Endothelial cell of umbilical vein (primary cell): Measurements from ENCODE around the gene TIAM1. TPM values are rescaled to one million over a fixed set of nuclear protein-coding genes. Genes with fewer than 3 reads are reported as not detected.

Experiments
- BruUV-seq: library from RNA; stranded (reverse); fragments of 400-500 nt; replicated peaks from 2 replicates; lab custom pipeline; 2021; lab: Mats Ljungman, UMichigan
- CTCF ChIA-PET: fragments of 300-600, 350-600 bp; sonication (Branson Sonifier 250); formaldehyde crosslinking; loops from one replicate; lab custom pipeline; 2021; ENCODE audit warnings: antibody characterized with exemption, inconsistent platforms; lab: Charles Lee
- POLR2A ChIA-PET: fragments of 300-600, 350-600 bp; sonication (Branson Sonifier 250); formaldehyde crosslinking; loops from one replicate; lab custom pipeline; 2021; ENCODE audit warnings: antibody characterized with exemption, inconsistent platforms; lab: Charles Lee
- DNase-seq: peaks from one replicate; pipeline ENCODE4 v3.0.0-alpha.2; 2011; ENCODE audit warnings: low read depth, low spot score
- FAIRE-seq: peaks from 2 replicates; lab custom pipeline; 2011; peaks lifted over from hg19 to GRCh38; lab: Jason Lieb, UNC
- H2AFZ ChIP-seq: 2 replicates; pipeline ENCODE4 v1.6.0; 2012; ENCODE audit warnings: low read depth, low read length, control low read depth, inconsistent platforms
- H3K27ac ChIP-seq: 2 replicates; pipeline ENCODE4 v1.5.1; 2011; ENCODE audit warnings: low read depth, mild to moderate bottlenecking, control low read depth, low read length, moderate library complexity; ENCODE audit not compliant: insufficient read depth
- H3K27me3 ChIP-seq, 2 experiments: 2 replicates each; pipeline versions ENCODE4 v1.6.0 to v1.6.1; 2011; ENCODE audit warnings: low read length in 2 of 2, mixed read lengths in 1 of 2; ENCODE audit not compliant: control insufficient read depth in 2 of 2, insufficient read depth in 2 of 2
- H3K36me3 ChIP-seq, 2 experiments: 2 replicates in 1 of 2; 3 replicates in 1 of 2; pipeline ENCODE4 v1.5.1; 2011; ENCODE audit warnings: low read length in 2 of 2, mild to moderate bottlenecking in 1 of 2, moderate library complexity in 1 of 2; ENCODE audit not compliant: control insufficient read depth in 2 of 2, insufficient read depth in 2 of 2; ENCODE audit errors: extremely low read depth in 1 of 2
- H3K4me1 ChIP-seq: 3 replicates; pipeline ENCODE4 v1.5.1; 2011; ENCODE audit warnings: mild to moderate bottlenecking, low read length; ENCODE audit not compliant: control insufficient read depth, insufficient read depth; ENCODE audit errors: extremely low read depth
- H3K4me2 ChIP-seq: 2 replicates; pipeline ENCODE4 v1.6.1; 2011; ENCODE audit warnings: low read length, control low read depth, mixed read lengths; ENCODE audit not compliant: insufficient read depth
- H3K4me3 ChIP-seq, 3 experiments: fragments of 200-600 bp in 1 of 3; sonication (generic), shearing (Covaris generic) in 1 of 3; replicated peaks in 1 of 3; 2 replicates each; pipeline ENCODE4 v1.5.1; 2011 to 2016; ENCODE audit warnings: control low read depth in 3 of 3, low read length in 3 of 3, mild to moderate bottlenecking in 2 of 3, inconsistent platforms in 1 of 3, low read depth in 1 of 3, moderate library complexity in 1 of 3; ENCODE audit not compliant: insufficient read depth in 1 of 3
- H3K79me2 ChIP-seq: 2 replicates; pipeline ENCODE4 v1.6.0; 2012; ENCODE audit warnings: low read length, inconsistent platforms; ENCODE audit not compliant: control insufficient read depth, insufficient read depth
- H3K9ac ChIP-seq: replicated peaks from 2 replicates; pipeline ENCODE3; 2011; ENCODE audit warnings: low read length, control low read depth; ENCODE audit not compliant: insufficient read depth; ENCODE audit errors: extremely low read depth
- H3K9me1 ChIP-seq: replicated peaks from 3 replicates; pipeline ENCODE4 v1.6.0; 2011; ENCODE audit warnings: mild to moderate bottlenecking, low read length; ENCODE audit not compliant: control insufficient read depth, insufficient read depth; ENCODE audit errors: extremely low read depth
- H3K9me3 ChIP-seq: replicated peaks from 2 replicates; pipeline ENCODE4 v1.5.1; 2012; ENCODE audit warnings: low read length, inconsistent platforms; ENCODE audit not compliant: control insufficient read depth, insufficient read depth
- H4K20me1 ChIP-seq: replicated peaks from 2 replicates; pipeline ENCODE3; 2011; ENCODE audit warnings: mild to moderate bottlenecking, low read length; ENCODE audit not compliant: control insufficient read depth, insufficient read depth; ENCODE audit errors: extremely low read depth
- EZH2 ChIP-seq: IDR thresholded peaks from 2 replicates; pipeline ENCODE4 v1.6.1; 2012; ENCODE audit warnings: borderline replicate concordance, low read depth, mild to moderate bottlenecking, moderate library complexity, low read length, inconsistent platforms; ENCODE audit not compliant: severe bottlenecking
- FOS ChIP-seq: IDR thresholded peaks from 2 replicates; pipeline ENCODE4 v1.6.1; 2011; ENCODE audit warnings: mild to moderate bottlenecking, low read length, moderate library complexity, borderline replicate concordance; ENCODE audit not compliant: insufficient read depth
- GATA2 ChIP-seq: IDR thresholded peaks from 2 replicates; pipeline ENCODE4 v1.7.0; 2011; ENCODE audit warnings: low read depth, mild to moderate bottlenecking, moderate library complexity, mixed read lengths, low read length; ENCODE audit not compliant: insufficient read length, insufficient read depth
- JUN ChIP-seq: IDR thresholded peaks from 2 replicates; pipeline ENCODE4 v1.6.1; 2011; ENCODE audit warnings: borderline replicate concordance, low read depth; ENCODE audit not compliant: insufficient read length, insufficient read depth
- MYC ChIP-seq: IDR thresholded peaks from one replicate; pipeline ENCODE4 v1.6.1; 2011; ENCODE audit warnings: mild to moderate bottlenecking, low read depth, low read length
- POLR2A ChIP-seq: IDR thresholded peaks from 2 replicates; pipeline ENCODE4 v1.6.1; 2012; ENCODE audit warnings: low read depth, mild to moderate bottlenecking, control low read depth, low read length
- POLR2AphosphoS5 ChIP-seq: IDR thresholded peaks from 2 replicates; pipeline ENCODE4 v1.6.1; 2012; ENCODE audit warnings: low read depth, mild to moderate bottlenecking, control low read depth, low read length, moderate library complexity; ENCODE audit not compliant: insufficient read depth
- dilution Hi-C: fragments of 300-500 bp; cut with MboI; formaldehyde crosslinking; loops from one replicate; pipeline ENCODE4 v1.15.0; 2019; ENCODE audit warnings: low sequenced_read_pairs; ENCODE audit not compliant: extremely low pct_ligation_motif_present
- intact Hi-C: fragments of 100-400 bp; cut with micrococcal nuclease; formaldehyde crosslinking; loops from one replicate; pipeline ENCODE4 v1.10.0; 2022
- polyA plus RNA-seq, 4 experiments: library from polyadenylated mRNA; depleted of rRNA in 3 of 4; stranded (reverse) in 3 of 4; unstranded in 1 of 4; fragments of >200 nt; gene quantifications; 2 replicates each; pipeline versions ENCODE4 v1.2.1 to v1.2.3, GENCODE V29; 2011 to 2012; ENCODE audit warnings: missing spikeins in 1 of 4
- total RNA-seq: library from RNA; stranded (reverse); gene quantifications from 2 replicates; pipeline ENCODE4 v1.2.3, GENCODE V29; 2021
- TF ChIP-seq, protein P1 (sequence below), 2 donors: IDR thresholded peaks; 1 replicate in 1 of 2; 2 replicates in 1 of 2; pipeline ENCODE4 v1.5.1; 2011; ENCODE audit warnings: low read length in 2 of 2, mild to moderate bottlenecking in 2 of 2, moderate library complexity in 2 of 2, control low read depth in 1 of 2, inconsistent platforms in 1 of 2, low read depth in 1 of 2; ENCODE audit not compliant: insufficient read depth in 1 of 2; ENCODE audit errors: extremely low read depth in 1 of 2

TIAM1 gene
- total and polyA plus RNA-seq, 2 donors (not counting 3 experiments of a cell fraction or from before 2014, with no cell fraction given), result 0.21 to 0.86 TPM

GRCh38 chr21:31119199-31119598 lies 224.9 kb downstream of the TIAM1 start:
- Histone ChIP-seq H3K27me3 (no peaks in the 10 kb centered on the region), H3K4me3 (no peak overlapping the region), H3K9ac (no peak overlapping the region), H3K9me3 (no peaks in the 10 kb centered on the region), H3K27ac (no peak overlapping the region), H4K20me1 (no peaks in the 10 kb centered on the region), H3K9me1 (no peaks in the 10 kb centered on the region), H3K36me3 (no peaks in the 10 kb centered on the region), H3K4me1 (peaks cover 2% of the 10 kb centered on the region), H3K79me2 (no peaks in the 10 kb centered on the region), H2AFZ (no peak overlapping the region), H3K4me2 (no peak overlapping the region)
- ChIA-PET CTCF (no interaction called here), POLR2A (no interaction called here)
- TF ChIP-seq GATA2, result no peak
- no peak for TF ChIP-seq JUN
- no peak for TF ChIP-seq POLR2AphosphoS5
- TF ChIP-seq, protein P1, sequence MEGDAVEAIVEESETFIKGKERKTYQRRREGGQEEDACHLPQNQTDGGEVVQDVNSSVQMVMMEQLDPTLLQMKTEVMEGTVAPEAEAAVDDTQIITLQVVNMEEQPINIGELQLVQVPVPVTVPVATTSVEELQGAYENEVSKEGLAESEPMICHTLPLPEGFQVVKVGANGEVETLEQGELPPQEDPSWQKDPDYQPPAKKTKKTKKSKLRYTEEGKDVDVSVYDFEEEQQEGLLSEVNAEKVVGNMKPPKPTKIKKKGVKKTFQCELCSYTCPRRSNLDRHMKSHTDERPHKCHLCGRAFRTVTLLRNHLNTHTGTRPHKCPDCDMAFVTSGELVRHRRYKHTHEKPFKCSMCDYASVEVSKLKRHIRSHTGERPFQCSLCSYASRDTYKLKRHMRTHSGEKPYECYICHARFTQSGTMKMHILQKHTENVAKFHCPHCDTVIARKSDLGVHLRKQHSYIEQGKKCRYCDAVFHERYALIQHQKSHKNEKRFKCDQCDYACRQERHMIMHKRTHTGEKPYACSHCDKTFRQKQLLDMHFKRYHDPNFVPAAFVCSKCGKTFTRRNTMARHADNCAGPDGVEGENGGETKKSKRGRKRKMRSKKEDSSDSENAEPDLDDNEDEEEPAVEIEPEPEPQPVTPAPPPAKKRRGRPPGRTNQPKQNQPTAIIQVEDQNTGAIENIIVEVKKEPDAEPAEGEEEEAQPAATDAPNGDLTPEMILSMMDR (IDR thresholded peaks at IDR 0.05; ENCODE audit: extremely low read depth in 1 of 2, insufficient read depth in 1 of 2, low read depth in 1 of 2, low read length in 2 of 2), result no peak
- TF ChIP-seq POLR2A, result no peak
- no peak for TF ChIP-seq MYC
- TF ChIP-seq EZH2, result no peak
- TF ChIP-seq FOS, result no peak
- BruUV-seq, result no TSS peak
- dilution Hi-C loops, result no loop called here
- DNase-seq (no peak), FAIRE-seq (no peak)
- intact Hi-C loops, result no loop called here
